ENCODE data around the gene ACIN1. TPM values are rescaled to one million over a fixed set of nuclear protein-coding genes. Genes with fewer than 3 reads are reported as not detected.

Gene ACIN1
- total and polyA plus RNA-seq, 2 of the 8 experiments (the other 6 are each of a cell fraction or from before 2014, with no cell fraction given), result 132 to 233 TPM

DNA sequence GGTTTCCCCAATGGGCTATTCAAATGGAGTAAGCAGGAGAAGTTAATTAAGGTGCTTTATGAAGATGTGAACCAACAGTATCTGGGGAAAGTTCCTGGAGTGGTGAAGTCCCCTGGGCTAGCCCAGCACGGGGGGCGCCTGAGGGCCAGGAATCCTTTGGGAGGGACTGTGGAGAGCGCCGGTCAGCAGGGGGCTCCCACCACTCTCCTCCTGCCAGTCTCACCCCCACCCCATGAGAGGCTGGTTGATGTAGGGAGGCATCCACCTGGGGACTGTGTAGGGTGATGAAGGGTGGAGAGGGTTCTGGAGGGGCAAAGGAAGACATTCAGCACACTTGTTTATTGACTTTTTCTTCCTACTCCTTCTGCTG, 19.7 kb upstream of the ACIN1 start:
- CTCF ChIA-PET (ENCODE audit: partially characterized antibody), result interaction anchor here (0.7 to 2.4 kb wide), 3 partner anchors 10 to 67 kb away, joined by 3 to 7 read pairs (median 5); partner anchors contain the start of gene CIROP
- FAIRE-seq, result no peak

More for the DNA sequence above, 19.7 kb upstream of the ACIN1 start:
- no peak overlapping the region for H2BK15ac ChIP-seq (ENCODE audit: low read length)
- no peaks in the 10 kb centered on the region; a peak in 1 of 4 replicates for H3K9me3 ChIP-seq (ENCODE audit: insufficient read depth in 2 of 2, low read depth in 1 of 2, low read length in 1 of 2)
- H4K8ac ChIP-seq (ENCODE audit: extremely low read depth, insufficient read depth, low read length), result no peak overlapping the region
- DNase-seq (ENCODE audit: low read depth in 1 of 2, low spot score in 2 of 2), result no peak
- H3K36me3 ChIP-seq (ENCODE audit: control insufficient read depth in 2 of 4, insufficient read depth in 4 of 4, low read length in 3 of 4), result no peaks in the 10 kb centered on the region
- no peak overlapping the region for H2BK20ac ChIP-seq (ENCODE audit: low read length)
- no peak overlapping the region for H2BK12ac ChIP-seq (ENCODE audit: low read depth, low read length)
- peaks cover 0 to 3% (median 0%) of the 10 kb centered on the region in 4 experiments; a peak in 2 of 7 replicates for H3K27me3 ChIP-seq (replicated peaks in 1 of 4; ENCODE audit: control insufficient read depth in 3 of 4, extremely low read depth in 1 of 4, insufficient read depth in 3 of 4, low read length in 3 of 4)
- peaks cover 0 to 14% (median 4%) of the 10 kb centered on the region in 4 experiments; a peak in 6 of 7 replicates for H3K4me1 ChIP-seq (replicated peaks in 1 of 4; ENCODE audit: control insufficient read depth in 3 of 4, insufficient read depth in 4 of 4, low read length in 3 of 4)
- no peak overlapping the region for H3K14ac ChIP-seq (ENCODE audit: insufficient read length)
- H3K18ac ChIP-seq (ENCODE audit: extremely low read depth, low read length), result no peak overlapping the region
- no peak overlapping the region for H3K4ac ChIP-seq (replicated peaks; ENCODE audit: insufficient read length, low read depth, low read length)
- no peak overlapping the region for H3K27ac ChIP-seq (ENCODE audit: low read depth, low read length)
- H4K5ac ChIP-seq (ENCODE audit: insufficient read length, low read depth, low read length), result no peak overlapping the region
- no peaks in the 10 kb centered on the region; the same call in 1 of the 2 replicates for H3K23me2 ChIP-seq (ENCODE audit: low read depth, low read length)
- H4K91ac ChIP-seq (replicated peaks; ENCODE audit: insufficient read length, low read length), result no peak overlapping the region
- H2BK5ac ChIP-seq (ENCODE audit: low read depth, low read length), result no peak overlapping the region
- POLR2A ChIA-PET (ENCODE audit: partially characterized antibody), result no interaction called here
- no peak overlapping the region for H2BK120ac ChIP-seq (replicated peaks; ENCODE audit: low read depth, low read length)
- H3K79me2 ChIP-seq (ENCODE audit: control insufficient read depth in 1 of 2, insufficient read depth in 2 of 2, low read length in 2 of 2), result no peaks in the 10 kb centered on the region
- H2AFZ ChIP-seq (ENCODE audit: low read length), result no peak overlapping the region
- no peak overlapping the region for H3K23ac ChIP-seq (ENCODE audit: insufficient read length)
- H3K56ac ChIP-seq (replicated peaks; ENCODE audit: insufficient read length, low read depth, low read length), result no peak overlapping the region
- no peak overlapping the region for H3K4me2 ChIP-seq (ENCODE audit: insufficient read depth in 1 of 2, low read depth in 2 of 2, low read length in 2 of 2)
- WGBS, 2 experiments (ENCODE audit: extremely low coverage in 1 of 2, insufficient coverage in 1 of 2, insufficient read length in 1 of 2, insufficient replicate concordance in 2 of 2, low coverage in 1 of 2, low lambda C conversion rate in 2 of 2, missing lambda C conversion rate in 1 of 2), result 73% methylated on average over 4 of the region's 4 CpGs; no CpG with 5 or more reads in 1 of the 2 experiments
- TF ChIP-seq SP4 (IDR thresholded peaks at IDR 0.05; ENCODE audit: low read length), result no peak
- TF ChIP-seq RXRA (IDR thresholded peaks at IDR 0.05; ENCODE audit: insufficient read depth, low read depth, low read length), result no peak
- H2AK5ac ChIP-seq (ENCODE audit: low read depth, low read length), result no peak overlapping the region
- no peaks in the 10 kb centered on the region for H3K79me1 ChIP-seq (ENCODE audit: low read depth, low read length)
- no peaks in the 10 kb centered on the region for H4K20me1 ChIP-seq (replicated peaks in 1 of 2; ENCODE audit: control insufficient read depth in 1 of 2, insufficient read depth in 2 of 2, low read length in 2 of 2)
- no peak overlapping the region for H3K4me3 ChIP-seq (ENCODE audit: extremely low read depth in 1 of 4, insufficient read depth in 2 of 4, low read depth in 3 of 4, low read length in 4 of 4)
- H3K9ac ChIP-seq (replicated peaks in 1 of 4; ENCODE audit: extremely low read depth in 1 of 4, low read depth in 3 of 4, low read length in 3 of 4), result no peak overlapping the region
